MCF 10A (cell line): ENCODE results near the gene VWF. TPM values are rescaled to one million over a fixed set of nuclear protein-coding genes. Genes with fewer than 3 reads are reported as not detected.

Experiments
- BruUV-seq: library from RNA; stranded (reverse); fragments of 400-500 nt; replicated peaks from 2 replicates; lab custom pipeline; 2021; lab: Mats Ljungman, UMichigan
- CTCF ChIA-PET: fragments of 300-600 bp; sonication (Branson Sonifier 250); formaldehyde crosslinking; extraction: SDS; loops from one replicate; lab custom pipeline; 2021; ENCODE audit warnings: antibody characterized with exemption, inconsistent platforms; lab: Yijun Ruan, JAX
- POLR2A ChIA-PET: fragments of 300-600, 350-650 bp; sonication (Branson Sonifier 250); formaldehyde crosslinking; extraction: SDS; loops from one replicate; lab custom pipeline; 2020; ENCODE audit warnings: antibody characterized with exemption, inconsistent platforms; lab: Yijun Ruan, JAX
- DNase-seq: peaks from one replicate; pipeline ENCODE4 v3.0.0-alpha.2; 2018; ENCODE audit not compliant: unreplicated experiment
- H3K27ac Mint-ChIP-seq: one replicate; pipeline ENCODE4 v1.8.0; 2022; ENCODE audit warnings: mild to moderate bottlenecking, low read depth, mixed read lengths; ENCODE audit not compliant: unreplicated experiment
- H3K27me3 Mint-ChIP-seq: one replicate; pipeline ENCODE4 v1.8.0; 2022; ENCODE audit warnings: mixed read lengths; ENCODE audit not compliant: insufficient read depth, unreplicated experiment
- H3K36me3 Mint-ChIP-seq: one replicate; pipeline ENCODE4 v1.8.0; 2022; ENCODE audit warnings: mild to moderate bottlenecking, moderate library complexity, mixed read lengths; ENCODE audit not compliant: insufficient read depth, unreplicated experiment
- H3K4me1 Mint-ChIP-seq: one replicate; pipeline ENCODE4 v1.8.0; 2022; ENCODE audit warnings: mixed read lengths; ENCODE audit not compliant: insufficient read depth, unreplicated experiment
- H3K4me3 Mint-ChIP-seq: one replicate; pipeline ENCODE4 v1.8.0; 2022; ENCODE audit warnings: mild to moderate bottlenecking, moderate library complexity, mixed read lengths; ENCODE audit not compliant: unreplicated experiment
- H3K9me3 Mint-ChIP-seq: one replicate; pipeline ENCODE4 v1.8.0; 2022; ENCODE audit warnings: mixed read lengths; ENCODE audit not compliant: unreplicated experiment
- CTCF ChIP-seq: fragments of 200-600 bp; IDR thresholded peaks from one replicate; pipeline ENCODE4 v1.8.0; 2022; ENCODE audit warnings: antibody characterized with exemption, mild to moderate bottlenecking; ENCODE audit not compliant: unreplicated experiment
- intact Hi-C: fragments of 100-400 bp; cut with micrococcal nuclease; formaldehyde crosslinking; loops from 2 replicates; pipeline ENCODE4 v1.14.1; 2022
- total RNA-seq: library from RNA; stranded (reverse); gene quantifications from 2 replicates; pipeline ENCODE4 v1.2.3, GENCODE V29; 2022

VWF gene
- total RNA-seq, 1 experiment from 2014 or later: not detected

DNA sequence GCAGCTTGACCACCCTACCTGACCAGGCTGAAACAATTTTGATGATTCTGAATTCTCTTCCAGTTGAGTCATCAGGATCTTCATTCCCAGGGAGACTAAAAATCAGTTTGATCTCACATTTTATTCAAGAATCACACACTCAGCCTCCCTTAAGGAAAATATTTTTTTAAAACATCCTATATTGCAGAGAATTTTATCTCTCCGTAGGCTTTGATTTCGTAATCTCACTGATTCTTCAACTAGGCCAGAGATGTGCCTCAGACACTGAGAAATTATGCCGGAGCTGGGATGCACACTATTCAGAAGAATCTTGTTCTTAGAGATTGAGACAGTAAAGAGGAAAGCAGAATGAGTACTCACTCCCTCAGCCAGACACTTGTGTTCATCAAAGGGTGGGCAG, 172.4 kb downstream of the VWF start:
- ChIA-PET POLR2A (no interaction called here), CTCF (interaction anchor here (0.6 to 4.3 kb wide), 4 partner anchors 13 to 1241 kb away, joined by 3 to 34 read pairs (median 6); no protein-coding TSS in a partner anchor)
- intact Hi-C loops: no loop called here
- no peak for TF ChIP-seq CTCF
- Mint-ChIP-seq H3K9me3 (no peaks in the 10 kb centered on the region), H3K4me3 (no peak overlapping the region), H3K36me3 (no peaks in the 10 kb centered on the region), H3K4me1 (no peaks in the 10 kb centered on the region), H3K27me3 (peaks cover 78% of the 10 kb centered on the region), H3K27ac (no peak overlapping the region)
- no peak for DNase-seq
- no TSS peak for BruUV-seq

DNA sequence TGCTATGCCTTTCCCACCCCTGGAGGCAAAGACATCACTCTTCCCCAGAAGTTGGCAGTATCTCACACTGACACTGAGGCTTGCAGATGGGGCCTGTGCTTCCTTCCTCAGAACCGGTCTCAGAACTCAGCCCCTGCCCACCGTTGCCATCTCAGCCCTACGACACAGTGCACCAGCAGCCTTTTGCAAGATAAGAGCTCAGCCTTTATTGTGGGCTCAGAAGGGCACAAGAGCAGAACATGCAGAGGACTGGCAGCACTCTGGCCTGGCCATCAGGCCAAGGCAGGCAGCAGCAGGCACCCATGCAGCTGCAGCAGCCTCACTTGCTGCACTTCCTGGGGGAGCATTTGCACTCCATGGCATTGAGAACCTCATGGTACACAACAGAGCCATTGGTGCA, 175.8 kb downstream of the VWF start:
- Mint-ChIP-seq H3K4me1 (peaks cover 4% of the 10 kb centered on the region), H3K9me3 (no peaks in the 10 kb centered on the region), H3K36me3 (no peaks in the 10 kb centered on the region), H3K4me3 (no peak overlapping the region), H3K27ac (no peak overlapping the region), H3K27me3 (peaks cover 91% of the 10 kb centered on the region)
- no TSS peak for BruUV-seq
- no peak for TF ChIP-seq CTCF
- POLR2A ChIA-PET: no interaction called here
- CTCF ChIA-PET: interaction anchor here (0.6 to 1.4 kb wide), 2 partner anchors 16 to 1902 kb away, joined by 3 read pairs; no protein-coding TSS in a partner anchor
- DNase-seq: no peak
- intact Hi-C loops: no loop called here

DNA sequence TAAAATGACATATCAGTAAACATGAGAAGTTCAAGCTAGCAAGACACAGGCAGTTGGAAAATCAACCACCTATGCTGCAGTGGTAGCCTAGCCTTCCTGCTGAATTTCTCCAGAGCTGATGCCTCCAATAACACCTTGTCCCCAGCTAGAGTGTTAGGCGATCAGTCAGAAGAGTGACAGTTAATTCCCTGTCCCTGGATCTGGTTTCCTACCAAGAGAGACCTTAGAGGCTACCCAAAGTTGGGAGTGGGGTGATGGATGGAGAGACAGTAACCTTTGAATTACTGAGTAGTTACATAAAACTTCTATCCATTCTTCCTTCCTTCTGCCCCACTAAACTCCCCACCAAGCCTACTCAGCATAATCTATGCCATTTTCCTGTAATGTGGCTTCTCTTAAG, 177.5 kb downstream of the VWF start:
- H3K36me3 Mint-ChIP-seq: no peaks in the 10 kb centered on the region
- ChIA-PET POLR2A (no interaction called here), CTCF (interaction anchor here (0.6 kb wide), 1 partner anchor 94 kb away, joined by 3 read pairs; no protein-coding TSS in a partner anchor)
- peaks cover 4% of the 10 kb centered on the region for H3K4me1 Mint-ChIP-seq
- no peak for TF ChIP-seq CTCF
- no peak overlapping the region for H3K4me3 Mint-ChIP-seq
- DNase-seq: no peak
- H3K9me3 Mint-ChIP-seq: no peaks in the 10 kb centered on the region
- H3K27ac Mint-ChIP-seq: no peak overlapping the region
- no TSS peak for BruUV-seq
- peaks cover 91% of the 10 kb centered on the region for H3K27me3 Mint-ChIP-seq
- intact Hi-C loops: no loop called here

DNA sequence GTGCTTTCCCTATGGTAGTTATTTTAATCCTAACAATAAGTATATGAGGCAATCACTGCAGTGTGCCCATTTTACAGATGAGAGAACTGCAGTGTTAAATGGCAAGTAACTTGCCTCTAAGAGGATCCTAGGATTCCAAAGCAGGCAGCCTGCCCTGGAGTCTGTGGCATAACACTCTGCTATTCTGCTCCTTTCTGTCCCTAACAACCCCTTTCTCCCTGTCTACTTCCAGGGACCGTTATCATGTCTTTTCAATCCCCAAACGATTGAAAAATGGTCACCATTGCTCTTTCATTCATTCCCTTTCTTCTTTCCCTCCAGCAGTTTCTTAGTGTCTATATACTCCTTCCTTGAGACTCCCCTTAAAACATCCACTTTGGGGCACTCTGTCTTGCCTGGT, 178.1 kb downstream of the VWF start:
- no peak for TF ChIP-seq CTCF
- H3K9me3 Mint-ChIP-seq: no peaks in the 10 kb centered on the region
- peaks cover 4% of the 10 kb centered on the region for H3K4me1 Mint-ChIP-seq
- H3K27ac Mint-ChIP-seq: no peak overlapping the region
- H3K27me3 Mint-ChIP-seq: peaks cover 86% of the 10 kb centered on the region
- intact Hi-C loops: no loop called here
- BruUV-seq: no TSS peak
- ChIA-PET CTCF (no interaction called here), POLR2A (no interaction called here)
- H3K4me3 Mint-ChIP-seq: no peak overlapping the region
- DNase-seq: no peak
- no peaks in the 10 kb centered on the region for H3K36me3 Mint-ChIP-seq
